ENCODE data around the gene TUBB3.
A peak's percentile ranks its signal among the peaks of the same experiment; 100 is the strongest.
"Not testable (repeated sequence)": the region's sequence is repeated elsewhere in the genome, so short reads cannot be mapped to it uniquely, and the experiment has no call there.

TUBB3 gene

DNA sequence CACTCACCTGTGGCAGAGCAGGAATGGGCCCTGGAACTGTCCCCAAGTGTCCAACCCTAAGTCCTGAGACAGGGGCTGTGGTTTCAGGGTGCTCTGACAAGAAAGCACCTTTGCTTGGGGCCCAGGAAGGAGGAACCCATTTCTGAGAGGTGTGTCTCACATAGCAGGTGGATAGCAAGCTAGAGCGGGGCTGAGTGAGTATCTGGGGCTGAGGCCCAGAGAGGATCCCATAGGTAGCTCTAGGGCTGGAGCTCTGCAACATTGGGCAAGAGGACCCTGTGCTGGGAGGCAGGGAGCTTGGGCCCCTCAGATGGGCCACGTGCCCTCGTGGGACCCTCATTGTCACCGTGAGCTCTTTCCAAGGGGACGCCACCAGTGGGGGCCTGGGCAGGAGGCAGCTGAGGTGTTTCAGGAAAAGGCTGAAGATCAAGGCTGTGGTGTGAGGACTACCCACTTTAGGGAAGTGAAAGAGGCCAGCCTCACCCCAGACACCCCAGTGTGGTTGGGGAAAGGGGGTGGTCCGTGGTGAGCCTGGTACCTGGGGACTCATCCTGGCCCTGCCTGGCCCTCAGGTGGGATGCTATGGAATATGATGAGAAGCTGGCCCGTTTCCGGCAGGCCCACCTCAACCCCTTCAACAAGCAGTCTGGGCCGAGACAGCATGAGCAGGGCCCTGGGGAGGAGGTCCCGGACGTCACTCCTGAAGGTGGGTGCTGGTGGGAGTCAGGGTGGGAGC, 30.7 kb downstream of the TUBB3 start:
- peaks cover 4% of the 10 kb centered on the region for H3K36me3 Mint-ChIP-seq (ENCODE audit: low read depth)
- no peaks in the 10 kb centered on the region for H3K9me3 Mint-ChIP-seq
- no peaks in the 10 kb centered on the region for H3K27me3 Mint-ChIP-seq
- H3K4me1 Mint-ChIP-seq = peaks cover 21% of the 10 kb centered on the region
- no peak for ATAC-seq
- no peak overlapping the region for H3K4me3 Mint-ChIP-seq
- DNase-seq = no peak
- no peak overlapping the region for H3K27ac Mint-ChIP-seq

DNA sequence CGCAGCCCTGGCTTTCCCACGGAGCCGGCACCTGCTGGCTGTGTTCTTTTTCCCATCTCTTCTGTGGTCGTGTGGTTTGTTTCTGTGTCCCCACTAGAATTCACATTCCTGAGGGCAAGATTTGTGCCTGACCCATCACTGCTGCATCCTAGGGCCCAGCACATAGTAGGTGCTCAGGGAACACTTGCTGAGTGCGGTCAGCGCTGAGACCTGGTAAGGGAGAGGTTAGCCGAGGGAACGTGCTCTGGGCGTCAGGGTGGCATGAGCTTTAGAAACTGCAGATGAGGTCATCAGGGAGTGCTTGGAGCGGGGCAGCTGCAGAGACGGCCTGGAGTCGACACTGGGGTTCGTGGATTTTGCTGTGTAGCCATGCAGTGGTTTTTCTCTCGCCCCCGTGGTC, 31.3 kb downstream of the TUBB3 start:
- no peak for ATAC-seq
- Mint-ChIP-seq H3K4me1 (peaks cover 21% of the 10 kb centered on the region), H3K36me3 (ENCODE audit: low read depth) (peaks cover 4% of the 10 kb centered on the region), H3K27ac (no peak overlapping the region), H3K9me3 (no peaks in the 10 kb centered on the region), H3K27me3 (no peaks in the 10 kb centered on the region), H3K4me3 (no peak overlapping the region)
- DNase-seq = no peak

DNA sequence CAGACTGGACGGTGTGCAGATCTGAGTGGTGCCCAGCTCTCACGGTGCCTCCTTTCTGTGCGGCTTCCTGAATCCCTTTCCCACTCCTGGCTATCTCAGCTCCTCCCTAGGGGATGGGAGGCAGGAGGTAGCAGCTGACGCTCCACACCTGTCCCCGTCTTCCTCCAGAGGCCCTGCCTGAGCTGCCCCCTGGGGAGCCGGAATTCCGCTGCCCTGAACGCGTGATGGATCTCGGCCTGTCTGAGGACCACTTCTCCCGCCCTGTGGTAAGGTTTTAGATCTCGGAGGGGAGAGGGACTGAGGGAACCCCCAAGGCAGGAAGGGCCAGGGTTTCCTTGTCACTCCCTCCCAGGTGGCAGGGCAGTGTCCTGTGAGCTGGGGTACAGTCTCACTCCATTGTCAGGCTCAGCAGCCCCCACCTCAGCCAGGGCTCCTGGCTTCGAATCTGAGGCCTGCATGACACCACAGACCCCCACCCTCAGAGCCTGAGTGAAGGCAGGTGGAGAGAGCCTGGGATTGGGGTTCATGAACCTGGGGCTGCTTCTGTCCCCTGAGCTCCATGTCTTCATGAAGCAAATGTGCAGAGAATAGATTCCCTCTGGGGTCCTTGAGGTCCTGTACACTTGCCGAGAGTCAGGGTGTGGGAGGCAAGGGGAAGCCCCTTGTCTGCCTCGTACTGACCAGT, 32.0 kb downstream of the TUBB3 start:
- Mint-ChIP-seq H3K27ac (no peak overlapping the region), H3K4me3 (no peak overlapping the region), H3K9me3 (no peaks in the 10 kb centered on the region), H3K4me1 (peaks cover 16% of the 10 kb centered on the region), H3K27me3 (no peaks in the 10 kb centered on the region), H3K36me3 (ENCODE audit: low read depth) (peaks cover 6% of the 10 kb centered on the region)
- DNase-seq (no peak), ATAC-seq (no peak)

DNA sequence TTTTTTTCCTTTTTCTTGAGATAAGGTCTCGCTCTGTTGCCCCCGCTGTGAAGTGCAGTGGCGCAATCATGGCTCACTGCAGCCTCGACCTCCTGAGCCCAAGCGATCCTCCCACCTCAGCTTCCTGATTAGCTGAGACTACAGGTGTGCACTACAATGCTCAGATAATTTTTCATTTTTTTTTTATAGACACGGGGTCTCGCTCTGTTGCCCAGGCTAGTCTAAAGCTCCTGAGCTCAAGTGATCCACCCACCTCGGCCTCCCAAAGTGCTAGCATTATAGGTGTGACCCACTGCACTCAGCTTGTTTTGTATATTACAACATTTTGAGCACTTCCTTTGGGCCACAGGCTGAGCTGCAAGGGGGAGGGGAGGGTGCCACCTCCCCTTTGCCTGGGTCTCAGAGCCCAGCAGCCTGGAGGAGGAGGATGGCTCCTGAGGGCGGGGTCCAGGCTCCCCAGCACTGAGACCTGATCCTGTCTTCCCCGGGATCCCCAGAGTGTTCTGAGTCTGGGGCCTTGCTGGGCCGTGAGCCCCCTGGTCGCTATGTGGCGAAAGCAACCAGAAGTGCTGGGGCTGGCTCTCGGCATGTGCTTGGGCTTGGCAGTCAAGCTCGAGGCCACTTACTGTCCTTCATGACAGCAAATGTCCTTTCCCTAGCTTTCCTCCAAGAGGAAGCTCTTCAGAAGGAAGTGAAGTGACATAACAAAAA, 33.5 kb downstream of the TUBB3 start:
- H3K36me3 Mint-ChIP-seq (ENCODE audit: low read depth) = peaks cover 6% of the 10 kb centered on the region
- no peaks in the 10 kb centered on the region for H3K9me3 Mint-ChIP-seq
- no peak overlapping the region for H3K4me3 Mint-ChIP-seq
- H3K27ac Mint-ChIP-seq = no peak overlapping the region
- no peaks in the 10 kb centered on the region for H3K27me3 Mint-ChIP-seq
- no peak for ATAC-seq
- peaks cover 14% of the 10 kb centered on the region for H3K4me1 Mint-ChIP-seq
- no peak for DNase-seq

DNA sequence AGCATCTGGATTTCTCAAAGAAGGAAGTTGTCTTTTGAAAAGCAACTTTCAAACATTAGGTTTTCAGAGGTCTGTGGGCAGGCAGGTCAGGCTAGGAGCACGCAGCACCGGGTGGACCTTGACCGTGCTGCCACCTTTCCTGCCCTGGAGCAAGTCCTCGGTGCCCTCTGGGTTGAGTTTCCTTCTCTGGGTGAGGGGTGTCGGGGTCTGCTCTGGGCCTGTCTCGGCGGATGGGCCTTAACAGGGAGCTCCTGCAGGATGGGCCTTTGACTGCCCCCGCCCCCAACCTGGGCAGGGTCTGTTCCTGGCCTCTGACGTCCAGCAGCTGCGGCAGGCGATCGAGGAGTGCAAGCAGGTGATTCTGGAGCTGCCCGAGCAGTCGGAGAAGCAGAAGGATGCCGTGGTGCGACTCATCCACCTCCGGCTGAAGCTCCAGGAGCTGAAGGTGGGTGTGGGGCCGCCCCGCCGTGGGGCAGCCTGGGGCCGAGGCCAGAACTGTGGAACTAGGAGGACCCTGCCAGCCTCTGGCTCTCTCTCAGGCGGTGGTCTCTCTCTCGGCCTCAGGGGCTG, 34.2 kb downstream of the TUBB3 start:
- Mint-ChIP-seq H3K4me1 (peaks cover 14% of the 10 kb centered on the region), H3K4me3 (no peak overlapping the region)

DNA sequence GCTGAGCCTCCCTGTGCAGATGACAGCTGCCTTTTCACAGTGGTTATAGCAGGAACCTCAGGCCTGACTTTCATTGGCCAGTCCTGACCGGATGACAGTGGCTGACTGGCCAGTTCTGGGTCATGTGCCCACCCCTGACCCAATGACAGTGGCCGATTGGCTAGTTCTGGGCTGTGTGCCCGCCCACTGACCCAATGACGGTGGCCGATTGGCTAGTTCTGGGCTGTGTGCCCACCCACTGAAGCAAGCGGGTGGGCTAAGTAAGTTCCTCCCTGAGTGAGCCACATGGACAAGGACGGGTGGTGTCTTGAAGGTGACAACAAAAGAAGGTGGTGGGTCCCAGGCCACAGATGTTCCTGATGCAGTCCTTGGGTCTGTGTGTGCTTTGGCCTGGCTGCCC, 34.9 kb downstream of the TUBB3 start:
- ATAC-seq (peak; percentile 52), DNase-seq (peak; percentile 16)
- peaks cover 6% of the 10 kb centered on the region for H3K36me3 Mint-ChIP-seq (ENCODE audit: low read depth)
- H3K9me3 Mint-ChIP-seq = no peaks in the 10 kb centered on the region
- peaks cover 13% of the 10 kb centered on the region for H3K4me1 Mint-ChIP-seq
- no peak overlapping the region for H3K4me3 Mint-ChIP-seq
- H3K27ac Mint-ChIP-seq = no peak overlapping the region
- H3K27me3 Mint-ChIP-seq = no peaks in the 10 kb centered on the region

More for the DNA sequence above, 34.2 kb downstream of the TUBB3 start:
- Mint-ChIP-seq H3K27ac (no peak overlapping the region), H3K27me3 (no peaks in the 10 kb centered on the region), H3K36me3 (ENCODE audit: low read depth) (peaks cover 6% of the 10 kb centered on the region), H3K9me3 (no peaks in the 10 kb centered on the region)
- ATAC-seq = no peak
- no peak for DNase-seq

DNA sequence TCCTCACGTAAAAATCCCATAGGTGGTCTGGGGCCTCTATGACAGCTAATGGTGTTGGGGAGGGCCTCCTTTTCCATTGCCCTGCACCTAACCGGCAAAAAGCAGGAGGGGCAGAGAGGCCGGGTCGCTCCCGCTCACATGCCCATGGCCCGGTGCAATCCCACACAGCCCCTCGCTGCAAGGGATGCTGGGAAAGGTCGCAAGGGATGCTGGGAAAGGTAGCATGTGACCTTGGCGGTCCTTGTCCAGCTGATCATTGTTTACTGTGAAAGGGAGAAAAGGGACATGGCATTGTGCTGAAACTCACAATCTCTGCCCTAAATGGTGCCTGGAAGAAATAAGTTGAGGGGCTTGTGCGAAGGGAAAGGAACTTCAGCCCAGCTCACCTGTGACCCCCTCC, 35.5 kb downstream of the TUBB3 start:
- peaks cover 6% of the 10 kb centered on the region for H3K36me3 Mint-ChIP-seq (ENCODE audit: low read depth)
- H3K27ac Mint-ChIP-seq = no peak overlapping the region
- H3K9me3 Mint-ChIP-seq = no peaks in the 10 kb centered on the region
- DNase-seq (no peak), ATAC-seq (no peak)
- no peaks in the 10 kb centered on the region for H3K27me3 Mint-ChIP-seq
- H3K4me1 Mint-ChIP-seq = peaks cover 11% of the 10 kb centered on the region
- no peak overlapping the region for H3K4me3 Mint-ChIP-seq

DNA sequence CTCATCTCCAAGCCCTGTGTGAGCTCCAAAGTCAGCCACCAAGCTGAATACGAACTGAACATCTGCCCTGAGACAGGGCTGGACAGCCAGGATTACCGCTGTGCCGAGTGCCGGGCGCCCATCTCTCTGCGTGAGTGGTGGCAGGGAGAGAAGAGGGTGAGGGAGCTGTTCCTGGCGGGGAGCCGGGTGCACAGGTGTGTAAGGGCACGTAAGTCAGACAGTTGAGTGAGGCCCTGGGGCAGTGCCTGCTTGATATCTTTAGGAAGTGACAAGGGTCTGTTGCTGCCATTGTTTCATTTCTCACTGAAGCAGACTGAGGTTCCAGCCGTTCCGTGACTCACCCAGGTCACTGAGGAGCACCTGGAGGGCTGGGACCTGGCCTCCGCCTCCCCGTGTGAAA, 37.8 kb downstream of the TUBB3 start:
- no peak overlapping the region for H3K4me3 Mint-ChIP-seq
- H3K27me3 Mint-ChIP-seq = no peaks in the 10 kb centered on the region
- no peaks in the 10 kb centered on the region for H3K9me3 Mint-ChIP-seq
- no peak overlapping the region for H3K27ac Mint-ChIP-seq
- ATAC-seq (no peak), DNase-seq (no peak)
- H3K36me3 Mint-ChIP-seq (ENCODE audit: low read depth) = peaks cover 6% of the 10 kb centered on the region
- H3K4me1 Mint-ChIP-seq = no peaks in the 10 kb centered on the region

DNA sequence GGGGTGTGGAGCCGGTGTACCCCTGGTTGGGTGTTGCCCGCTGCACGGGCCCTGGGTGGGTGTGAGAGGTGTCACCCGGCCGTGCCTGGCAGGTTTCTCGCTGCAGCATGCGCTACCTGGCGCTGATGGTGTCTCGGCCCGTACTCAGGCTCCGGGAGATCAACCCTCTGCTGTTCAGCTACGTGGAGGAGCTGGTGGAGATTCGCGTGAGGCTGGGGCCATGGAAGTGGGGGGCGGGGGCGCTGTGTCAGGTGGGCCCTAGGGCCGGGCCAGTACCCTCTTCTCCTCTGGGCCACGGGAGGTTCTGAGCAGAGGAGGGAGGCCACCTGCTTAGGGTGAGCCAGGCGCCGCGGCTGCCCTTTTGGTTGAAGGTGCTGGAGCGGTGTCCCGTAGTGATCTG, 38.8 kb downstream of the TUBB3 start:
- Mint-ChIP-seq H3K4me3 (no peak overlapping the region), H3K36me3 (ENCODE audit: low read depth) (peaks cover 6% of the 10 kb centered on the region), H3K4me1 (no peaks in the 10 kb centered on the region), H3K9me3 (no peaks in the 10 kb centered on the region), H3K27me3 (no peaks in the 10 kb centered on the region), H3K27ac (no peak overlapping the region)
- DNase-seq (no peak), ATAC-seq (no peak)

DNA sequence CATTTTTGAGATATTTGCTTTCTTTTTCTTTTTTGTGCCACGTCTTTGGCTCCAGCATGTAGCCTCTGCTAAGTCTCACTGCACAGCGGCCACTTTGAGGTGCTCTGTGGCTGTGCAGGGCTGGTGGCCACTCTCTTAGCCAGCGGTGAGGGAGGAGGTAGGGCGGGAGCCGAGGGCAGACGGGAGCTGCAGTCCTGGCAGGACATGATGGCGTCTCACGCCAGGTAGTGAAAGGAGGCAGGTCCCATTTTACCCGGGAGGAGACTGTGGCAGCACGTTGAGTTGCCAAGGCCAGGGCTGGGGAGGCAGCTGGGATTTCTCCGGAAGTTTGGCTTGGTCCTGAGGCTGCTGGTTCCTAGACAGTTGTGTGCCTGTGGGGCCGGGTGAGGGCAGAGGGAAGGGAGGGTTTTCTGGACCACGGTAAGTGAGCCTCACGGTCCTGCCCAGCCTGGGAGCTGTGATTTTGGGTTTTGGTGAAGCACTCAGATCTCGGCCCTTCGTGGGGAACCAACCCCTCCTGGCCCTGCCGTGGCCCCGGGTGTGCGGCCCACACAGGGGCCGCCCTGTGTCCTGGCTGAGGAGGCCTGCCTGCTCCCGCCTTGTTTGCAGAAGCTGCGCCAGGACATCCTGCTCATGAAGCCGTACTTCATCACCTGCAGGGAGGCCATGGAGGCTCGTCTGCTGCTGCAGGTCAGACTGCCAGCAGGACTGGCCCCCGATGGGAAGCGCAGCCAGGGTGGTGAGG, 39.8 kb downstream of the TUBB3 start:
- peaks cover 6% of the 10 kb centered on the region for H3K36me3 Mint-ChIP-seq (ENCODE audit: low read depth)
- no peak overlapping the region for H3K27ac Mint-ChIP-seq
- DNase-seq (no peak), ATAC-seq (no peak)
- H3K4me1 Mint-ChIP-seq = no peaks in the 10 kb centered on the region
- H3K9me3 Mint-ChIP-seq = no peaks in the 10 kb centered on the region
- no peaks in the 10 kb centered on the region for H3K27me3 Mint-ChIP-seq
- no peak overlapping the region for H3K4me3 Mint-ChIP-seq

DNA sequence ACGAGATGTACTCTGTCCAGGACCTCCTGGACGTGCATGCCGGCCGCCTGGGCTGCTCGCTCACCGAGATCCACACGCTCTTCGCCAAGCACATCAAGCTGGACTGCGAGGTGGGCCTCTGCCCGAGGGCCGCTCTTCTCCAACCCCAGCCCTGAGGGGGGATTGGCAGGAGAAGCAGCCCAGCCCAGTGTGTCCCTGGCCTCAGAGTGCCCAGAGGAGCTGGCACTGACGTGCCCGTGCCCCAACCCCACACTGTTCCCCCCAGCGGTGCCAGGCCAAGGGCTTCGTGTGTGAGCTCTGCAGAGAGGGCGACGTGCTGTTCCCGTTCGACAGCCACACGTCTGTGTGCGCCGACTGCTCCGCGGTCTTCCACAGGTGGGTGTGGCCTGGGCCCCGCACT, 41.1 kb downstream of the TUBB3 start:
- no peaks in the 10 kb centered on the region for H3K9me3 Mint-ChIP-seq
- H3K4me3 Mint-ChIP-seq = no peak overlapping the region
- H3K27ac Mint-ChIP-seq = no peak overlapping the region
- H3K4me1 Mint-ChIP-seq = no peaks in the 10 kb centered on the region
- DNase-seq (no peak), ATAC-seq (no peak)
- no peaks in the 10 kb centered on the region for H3K27me3 Mint-ChIP-seq
- H3K36me3 Mint-ChIP-seq (ENCODE audit: low read depth) = peaks cover 2% of the 10 kb centered on the region

DNA sequence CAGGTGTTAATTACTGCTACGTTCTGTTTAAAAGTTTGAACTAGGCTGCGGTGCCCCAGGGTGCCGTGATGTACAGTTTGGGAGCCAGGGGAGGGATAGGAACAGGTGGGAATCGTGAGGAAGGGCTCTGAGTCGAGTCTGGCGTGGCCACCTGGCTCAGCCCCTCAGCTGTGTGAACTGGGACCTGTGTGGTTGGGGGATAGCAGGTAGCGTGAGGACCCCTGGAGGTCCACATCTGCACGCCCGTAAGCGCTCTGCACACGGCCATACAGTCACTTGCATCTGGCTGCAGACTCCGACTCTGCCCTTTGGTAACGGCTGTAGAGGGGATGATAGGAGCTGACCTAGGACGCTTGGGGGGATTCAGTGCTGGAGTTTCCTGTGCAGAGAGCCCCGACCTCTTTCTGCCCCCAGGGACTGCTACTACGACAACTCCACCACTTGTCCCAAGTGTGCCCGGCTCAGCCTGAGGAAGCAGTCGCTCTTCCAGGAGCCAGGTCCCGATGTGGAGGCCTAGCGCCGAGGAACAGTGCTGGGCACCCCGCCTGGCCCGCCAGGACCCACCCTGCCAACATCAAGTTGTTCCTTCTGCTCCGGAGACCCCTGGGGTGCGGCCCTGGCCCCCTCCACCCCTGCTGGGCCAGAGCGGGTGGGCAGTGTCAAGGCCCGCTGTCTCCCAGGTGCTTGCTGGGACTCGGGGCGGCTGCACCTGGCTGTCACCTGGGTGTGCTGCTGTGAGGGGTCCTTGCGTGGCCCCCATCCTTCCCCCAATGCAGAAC, 42.5 kb downstream of the TUBB3 start:
- H3K27ac Mint-ChIP-seq = no peak overlapping the region
- H3K9me3 Mint-ChIP-seq = no peaks in the 10 kb centered on the region
- no peak for ATAC-seq
- peaks cover 2% of the 10 kb centered on the region for H3K36me3 Mint-ChIP-seq (ENCODE audit: low read depth)
- no peak overlapping the region for H3K4me3 Mint-ChIP-seq
- DNase-seq = no peak
- H3K27me3 Mint-ChIP-seq = no peaks in the 10 kb centered on the region
- no peaks in the 10 kb centered on the region for H3K4me1 Mint-ChIP-seq

DNA sequence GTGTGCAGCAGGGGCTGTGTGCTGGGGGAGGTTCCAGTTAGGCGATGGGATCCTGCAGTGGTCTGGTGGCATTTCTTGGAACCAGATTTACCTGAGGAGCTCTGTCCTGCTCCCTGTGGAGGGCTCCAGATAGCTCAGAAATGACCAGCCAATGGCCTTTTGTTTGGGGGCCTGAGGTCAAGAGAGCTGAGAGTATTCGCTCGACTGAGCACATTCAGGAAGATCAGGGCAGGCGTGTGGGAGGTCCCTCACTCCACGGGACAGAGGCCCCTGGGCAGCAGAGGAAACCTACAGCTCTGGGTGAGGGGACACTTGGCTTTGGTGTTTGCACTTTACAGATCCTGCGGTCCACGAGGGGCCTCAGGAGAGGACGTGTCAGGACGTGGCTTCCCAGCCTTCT, 43.6 kb downstream of the TUBB3 start:
- DNase-seq = no peak
- Mint-ChIP-seq H3K27ac (no peak overlapping the region), H3K4me1 (peaks cover 9% of the 10 kb centered on the region)

DNA sequence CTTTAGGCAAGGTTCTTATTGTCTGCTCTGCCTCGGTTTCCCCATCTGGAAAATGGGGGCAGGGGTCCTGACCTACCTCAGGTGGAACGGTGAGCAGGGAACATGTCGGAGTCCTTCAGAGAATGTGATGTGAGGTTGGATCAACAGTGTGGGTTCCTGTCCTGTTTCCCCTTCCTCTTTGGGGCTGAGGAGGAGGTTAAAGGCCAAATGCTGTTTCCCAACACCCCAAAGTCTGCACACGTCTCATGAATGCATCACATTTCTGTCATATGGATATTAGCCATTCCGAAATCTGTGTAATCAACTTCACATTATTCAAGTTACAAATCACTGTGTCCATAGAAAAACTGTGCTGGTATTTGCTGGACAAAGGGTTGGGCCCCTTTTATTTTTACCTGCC, 44.3 kb downstream of the TUBB3 start:
- H3K27ac Mint-ChIP-seq, ATAC-seq, H3K27me3 Mint-ChIP-seq, DNase-seq, H3K9me3 Mint-ChIP-seq, H3K4me3 Mint-ChIP-seq: not testable (repeated sequence)
- Mint-ChIP-seq H3K36me3 (ENCODE audit: low read depth) (peaks cover 11% of the 10 kb centered on the region), H3K4me1 (peaks cover 14% of the 10 kb centered on the region)

More for the DNA sequence above, 43.6 kb downstream of the TUBB3 start:
- no peaks in the 10 kb centered on the region for H3K27me3 Mint-ChIP-seq
- ATAC-seq = no peak
- peaks cover 9% of the 10 kb centered on the region for H3K36me3 Mint-ChIP-seq (ENCODE audit: low read depth)
- H3K9me3 Mint-ChIP-seq = peaks cover 4% of the 10 kb centered on the region
- no peak overlapping the region for H3K4me3 Mint-ChIP-seq
